K562 (cell line): Measurements from ENCODE around the gene FBXL2. TPM values are rescaled to one million over a fixed set of nuclear protein-coding genes. Genes with fewer than 3 reads are reported as not detected.

Experiments
- BRF1 ChIP-seq: IDR thresholded peaks from 3 replicates; pipeline ENCODE4 v1.6.1; 2011; ENCODE audit warnings: borderline replicate concordance, mild to moderate bottlenecking; ENCODE audit not compliant: insufficient read length; ENCODE audit errors: extremely low read depth
- CREB1 ChIP-seq, 2 experiments: sonication (generic) in 1 of 2; formaldehyde crosslinking in 1 of 2; IDR thresholded peaks; 2 replicates each; pipeline versions ENCODE4 v1.6.1 to v1.8.0; 2012 to 2022; ENCODE audit warnings: inconsistent platforms in 1 of 2, mild to moderate bottlenecking in 1 of 2, missing genetic modification reagents in 1 of 2, moderate library complexity in 1 of 2
- FOXJ2 ChIP-seq: fragments of 200-800 bp; sonication (Bioruptor generic); IDR thresholded peaks from 2 replicates; pipeline ENCODE4 v1.6.1; 2016; ENCODE audit warnings: missing genetic modification characterization, missing compliant biosample characterization
- FOXK2 ChIP-seq, 2 experiments: fragments of 450-650 bp; IDR thresholded peaks in 1 of 2; conservative IDR thresholded peaks in 1 of 2; 2 replicates each; pipeline ENCODE4 v1.6.1; 2016; ENCODE audit warnings: low read depth in 2 of 2, mild to moderate bottlenecking in 1 of 2
- FOXP4 ChIP-seq: sonication (generic); formaldehyde crosslinking; IDR thresholded peaks from 2 replicates; pipeline ENCODE4 v1.8.0; 2022; ENCODE audit warnings: mild to moderate bottlenecking, missing genetic modification reagents, borderline replicate concordance
- IFI16 ChIP-seq: fragments of 250-450 bp; sonication (Bioruptor Pico); IDR thresholded peaks from 2 replicates; pipeline ENCODE4 v2.1.2; 2022; ENCODE audit warnings: mild to moderate bottlenecking, inconsistent platforms
- JUND ChIP-seq, 2 experiments: IDR thresholded peaks; 2 replicates in 1 of 2; 3 replicates in 1 of 2; pipeline ENCODE4 v1.6.1; 2011; ENCODE audit warnings: borderline replicate concordance in 2 of 2, low read depth in 2 of 2, low read length in 2 of 2, improper control_type of control experiment in 1 of 2, missing biosample characterization in 1 of 2, missing genetic modification characterization in 1 of 2, missing genetic modification reagents in 1 of 2
- MEIS2 ChIP-seq: fragments of 450-650 bp; IDR thresholded peaks from 2 replicates; pipeline ENCODE4 v1.6.1; 2014; ENCODE audit warnings: mild to moderate bottlenecking; ENCODE audit not compliant: partially characterized antibody
- MITF ChIP-seq: IDR thresholded peaks from 2 replicates; pipeline ENCODE4 v1.6.1; 2014; ENCODE audit warnings: antibody characterized with exemption
- MXD1 ChIP-seq: fragments of 250-450 bp; sonication (Bioruptor Pico); IDR thresholded peaks from 2 replicates; pipeline ENCODE4 v1.8.0; 2021; ENCODE audit warnings: borderline replicate concordance, mild to moderate bottlenecking, moderate library complexity; ENCODE audit not compliant: poor library complexity, severe bottlenecking
- RUNX1 ChIP-seq: sonication (generic); IDR thresholded peaks from 2 replicates; pipeline ENCODE4 v1.6.1; 2016; ENCODE audit warnings: antibody characterized with exemption, low read depth
- SP2 ChIP-seq: IDR thresholded peaks from 2 replicates; pipeline ENCODE4 v1.6.1; 2011; ENCODE audit warnings: mild to moderate bottlenecking, low read depth, low read length, moderate library complexity; ENCODE audit not compliant: poor library complexity, severe bottlenecking; ENCODE audit errors: extremely low read depth
- TBP ChIP-seq: optimal IDR thresholded peaks from 2 replicates; pipeline ENCODE3; 2011; ENCODE audit warnings: low read depth, low read length, improper control_type of control experiment
- VEZF1 ChIP-seq: fragments of 200-800 bp; sonication (Bioruptor generic); IDR thresholded peaks from 2 replicates; pipeline ENCODE4 v1.6.1; 2017; ENCODE audit warnings: missing genetic modification characterization, missing compliant biosample characterization
- XRCC3 ChIP-seq: fragments of 450-650 bp; IDR thresholded peaks from 2 replicates; pipeline ENCODE4 v1.6.1; 2017; ENCODE audit warnings: mild to moderate bottlenecking, moderate library complexity
- ZBTB2 ChIP-seq: fragments of 450-650 bp; IDR thresholded peaks from 2 replicates; pipeline ENCODE4 v1.6.1; 2016; ENCODE audit warnings: antibody characterized with exemption
- ZNF165 ChIP-seq: fragments of 250-450 bp; sonication (Bioruptor Pico); IDR thresholded peaks from 2 replicates; pipeline ENCODE4 v1.4.0; 2020; ENCODE audit warnings: borderline replicate concordance
- ZNF436 ChIP-seq: fragments of 250-450, 450-650 bp; sonication (Bioruptor Pico); formaldehyde crosslinking; IDR thresholded peaks from 2 replicates; pipeline ENCODE4 v1.7.0; 2020; ENCODE audit warnings: mild to moderate bottlenecking
- polyA plus RNA-seq, 8 experiments: library from polyadenylated mRNA; depleted of rRNA in 4 of 8; stranded (reverse) in 5 of 8; unstranded in 3 of 8; fragments of >200 nt; fragmentation: Nextera tagmentation in 2 of 8; fragmentation: Illumina TruSeq in 1 of 8; extraction: Ambion mirVana in 2 of 8; extraction: Trizol in 1 of 8; gene quantifications; 2 replicates each; pipeline versions ENCODE4 v1.2.1 to v1.2.3, GENCODE V29; 2011 to 2014; ENCODE audit warnings: inconsistent platforms in 1 of 8, missing spikeins in 1 of 8
- total RNA-seq, 7 experiments: library from RNA; depleted of rRNA in 6 of 7; stranded (reverse); fragments of >200 nt in 6 of 7; fragmentation: Illumina TruSeq in 2 of 7; extraction: Trizol in 2 of 7; gene quantifications; 2 replicates each; pipeline versions ENCODE4 v1.2.1 to v1.2.3, GENCODE V29; 2011 to 2021; ENCODE audit warnings: low replicate concordance in 1 of 7

The FBXL2 gene
- total and polyA plus RNA-seq, 9 of the 15 experiments (the other 6 are each of a cell fraction or from before 2014, with no cell fraction given) = 1.3 to 6.9 (median 1.9) TPM

GRCh38 chr3:33372218-33373081 is 95.2 kb downstream of the FBXL2 start (continued):
- no peak for TF ChIP-seq VEZF1 (CRISPR knock-in tag)
- TF ChIP-seq XRCC3 = no peak
- TF ChIP-seq SP2 = no peak
- TF ChIP-seq IFI16 = no peak
- no peak for TF ChIP-seq ZBTB2
- TF ChIP-seq FOXK2 (conservative IDR thresholded peaks at IDR 0.05 in 1 of 2, IDR thresholded peaks at IDR 0.05 in 1 of 2; ENCODE audit: low read depth in 2 of 2) = no peak
- TF ChIP-seq FOXJ2 = no peak
- TF ChIP-seq JUND (IDR thresholded peaks at IDR 0.05; ENCODE audit: borderline replicate concordance, low read depth, low read length) = peak; percentile 88
- TF ChIP-seq JUND (tag; IDR thresholded peaks at IDR 0.05; ENCODE audit: borderline replicate concordance, low read depth, low read length) = peak; percentile 95; the same call in 2 of the 3 replicates
- peak; percentile 68 for TF ChIP-seq MEIS2
- TF ChIP-seq ZNF165 (CRISPR knock-in tag) = no peak
- 0 out of 2 replicates have a peak, but pooled peaks have one; percentile 8 for TF ChIP-seq MITF
- no peak for TF ChIP-seq RUNX1
- TF ChIP-seq FOXP4 (CRISPR knock-in tag) = 0 out of 2 replicates have a peak, but pooled peaks have one; percentile 35
- TF ChIP-seq ZNF436 (CRISPR knock-in tag) = no peak
- no peak for TF ChIP-seq CREB1 (IDR thresholded peaks at IDR 0.05)
- no peak for TF ChIP-seq CREB1 (CRISPR knock-in tag; IDR thresholded peaks at IDR 0.05)
- no peak for TF ChIP-seq TBP
- no peak for TF ChIP-seq MXD1
- TF ChIP-seq BRF1 = no peak
